ENCODE measurements around the gene ZBTB46.
"Not testable (repeated sequence)": the region's sequence is repeated elsewhere in the genome, so short reads cannot be mapped to it uniquely, and the experiment has no call there.

DNA sequence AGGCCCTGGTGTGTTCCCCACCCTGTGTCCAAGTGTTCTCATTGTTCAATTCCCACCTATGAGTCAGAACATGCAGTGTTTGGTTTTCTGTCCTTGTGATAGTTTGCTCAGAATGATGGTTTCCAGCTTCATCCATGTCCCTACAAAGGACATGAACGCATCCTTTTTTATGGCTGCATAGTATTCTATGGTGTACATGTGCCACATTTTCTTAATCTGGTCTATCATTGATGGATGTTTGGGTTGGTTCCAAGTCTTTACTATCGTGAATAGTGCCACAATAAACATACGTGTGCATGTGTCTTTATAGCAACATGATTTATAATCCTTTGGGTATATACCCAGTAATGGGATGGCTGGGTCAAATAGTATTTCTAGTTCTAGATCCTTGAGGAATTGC is 33.9 kb downstream of the ZBTB46 start:
- TF ChIP-seq CTCF (conservative IDR thresholded peaks at IDR 0.05; ENCODE audit: low read depth, low read length); EZH2 (IDR thresholded peaks at IDR 0.05; ENCODE audit: borderline replicate concordance, low read depth, low read length, poor library complexity, severe bottlenecking): not testable (repeated sequence)

Measured in A673 (cell line).